Measurements from ENCODE around the gene FAM83G. TPM values are rescaled to one million over a fixed set of nuclear protein-coding genes. Genes with fewer than 3 reads are reported as not detected.

Gene FAM83G
- total RNA-seq, 1 donor from 2014 or later: 1.3 TPM

- TF ChIP-seq CTCF (conservative IDR thresholded peaks at IDR 0.05): no peak
- peaks cover 5% of the 10 kb centered on the region for H3K36me3 Mint-ChIP-seq (ENCODE audit: low read depth)
- peaks cover 2% of the 10 kb centered on the region for H3K9me3 Mint-ChIP-seq
- H3K27me3 Mint-ChIP-seq (ENCODE audit: low read depth): no peaks in the 10 kb centered on the region
- no peak overlapping the region for H3K27ac Mint-ChIP-seq (ENCODE audit: unreplicated experiment)
- no peaks in the 10 kb centered on the region for H3K4me1 Mint-ChIP-seq
- no peak for DNase-seq (ENCODE audit: low read depth, low spot score)
- no peak overlapping the region for H3K4me3 Mint-ChIP-seq
Observed at GRCh38 chr17:18995220-18995619, 9.3 kb downstream of the FAM83G start.

DNA sequence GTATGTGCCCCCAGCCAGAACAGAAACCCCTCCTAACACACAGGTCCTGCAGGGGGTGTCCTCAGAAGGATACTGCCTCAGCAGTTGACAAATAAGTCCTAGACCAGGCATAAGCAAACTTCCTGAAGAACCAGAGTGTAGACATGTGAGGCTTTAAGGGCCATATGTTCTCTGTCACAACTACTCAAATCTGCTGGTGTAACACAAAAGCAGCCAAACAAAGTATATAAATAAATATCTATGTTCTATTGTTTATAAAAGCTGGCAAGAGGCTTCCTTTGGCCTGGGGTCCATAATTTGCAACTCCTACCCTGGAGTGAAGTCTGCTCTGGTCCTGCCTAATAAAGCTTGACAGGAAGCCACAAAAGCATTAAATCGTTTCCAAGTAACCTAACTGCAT, 9.9 kb downstream of the FAM83G start:
- Mint-ChIP-seq H3K27ac (ENCODE audit: unreplicated experiment) (no peak overlapping the region), H3K27me3 (ENCODE audit: low read depth) (no peaks in the 10 kb centered on the region), H3K4me3 (no peak overlapping the region), H3K9me3 (peaks cover 2% of the 10 kb centered on the region), H3K36me3 (ENCODE audit: low read depth) (peaks cover 5% of the 10 kb centered on the region), H3K4me1 (no peaks in the 10 kb centered on the region)
- DNase-seq (ENCODE audit: low read depth, low spot score): no peak
- TF ChIP-seq CTCF (conservative IDR thresholded peaks at IDR 0.05): no peak

GRCh38 chr17:18993905-18994526, 10.5 kb downstream of the FAM83G start:
- no peak overlapping the region for H3K4me3 Mint-ChIP-seq
- H3K27me3 Mint-ChIP-seq (ENCODE audit: low read depth): no peaks in the 10 kb centered on the region
- H3K36me3 Mint-ChIP-seq (ENCODE audit: low read depth): peaks cover 5% of the 10 kb centered on the region
- H3K27ac Mint-ChIP-seq (ENCODE audit: unreplicated experiment): no peak overlapping the region
- no peaks in the 10 kb centered on the region for H3K4me1 Mint-ChIP-seq
- peaks cover 2% of the 10 kb centered on the region for H3K9me3 Mint-ChIP-seq
- DNase-seq (ENCODE audit: low read depth, low spot score): no peak
- no peak for TF ChIP-seq CTCF (conservative IDR thresholded peaks at IDR 0.05)

DNA sequence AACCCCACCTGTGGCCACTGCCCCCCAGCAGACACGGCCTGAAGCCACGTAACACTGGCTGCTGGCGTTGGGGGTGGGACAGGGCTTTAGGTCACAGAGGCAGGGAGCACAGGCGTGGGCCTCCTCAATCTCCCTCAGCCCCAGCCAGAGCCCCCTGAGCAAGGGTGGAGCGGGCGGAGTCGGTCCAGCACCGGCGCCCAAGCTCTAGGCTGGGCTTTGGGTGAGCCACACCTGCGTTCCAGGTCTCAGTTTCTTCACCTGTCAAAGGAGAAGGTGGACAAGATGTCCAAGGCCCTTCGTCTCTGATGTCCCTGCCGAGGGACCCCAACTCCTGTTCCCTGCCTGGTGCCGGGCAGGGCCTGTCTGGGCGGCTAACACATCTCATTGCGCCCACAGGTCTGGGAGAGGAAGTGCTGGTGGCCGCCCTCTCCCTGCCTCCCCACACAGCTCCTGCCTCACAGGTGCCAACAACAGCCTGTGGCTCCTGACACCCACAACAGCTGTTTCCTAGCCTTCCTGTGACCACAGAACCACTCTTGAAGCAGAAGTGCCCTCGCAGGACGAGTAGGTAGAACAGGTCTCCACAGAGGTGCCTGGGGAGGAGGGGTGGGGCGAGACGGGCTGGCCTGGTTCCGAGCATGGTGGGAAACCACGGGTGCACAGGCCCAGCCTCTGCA, 12.0 kb downstream of the FAM83G start:
- Mint-ChIP-seq H3K27ac (ENCODE audit: unreplicated experiment) (no peak overlapping the region), H3K36me3 (ENCODE audit: low read depth) (peaks cover 5% of the 10 kb centered on the region), H3K9me3 (peaks cover 2% of the 10 kb centered on the region), H3K4me3 (no peak overlapping the region), H3K4me1 (no peaks in the 10 kb centered on the region), H3K27me3 (ENCODE audit: low read depth) (no peaks in the 10 kb centered on the region)
- no peak for DNase-seq (ENCODE audit: low read depth, low spot score)
- no peak for TF ChIP-seq CTCF (conservative IDR thresholded peaks at IDR 0.05)

DNA sequence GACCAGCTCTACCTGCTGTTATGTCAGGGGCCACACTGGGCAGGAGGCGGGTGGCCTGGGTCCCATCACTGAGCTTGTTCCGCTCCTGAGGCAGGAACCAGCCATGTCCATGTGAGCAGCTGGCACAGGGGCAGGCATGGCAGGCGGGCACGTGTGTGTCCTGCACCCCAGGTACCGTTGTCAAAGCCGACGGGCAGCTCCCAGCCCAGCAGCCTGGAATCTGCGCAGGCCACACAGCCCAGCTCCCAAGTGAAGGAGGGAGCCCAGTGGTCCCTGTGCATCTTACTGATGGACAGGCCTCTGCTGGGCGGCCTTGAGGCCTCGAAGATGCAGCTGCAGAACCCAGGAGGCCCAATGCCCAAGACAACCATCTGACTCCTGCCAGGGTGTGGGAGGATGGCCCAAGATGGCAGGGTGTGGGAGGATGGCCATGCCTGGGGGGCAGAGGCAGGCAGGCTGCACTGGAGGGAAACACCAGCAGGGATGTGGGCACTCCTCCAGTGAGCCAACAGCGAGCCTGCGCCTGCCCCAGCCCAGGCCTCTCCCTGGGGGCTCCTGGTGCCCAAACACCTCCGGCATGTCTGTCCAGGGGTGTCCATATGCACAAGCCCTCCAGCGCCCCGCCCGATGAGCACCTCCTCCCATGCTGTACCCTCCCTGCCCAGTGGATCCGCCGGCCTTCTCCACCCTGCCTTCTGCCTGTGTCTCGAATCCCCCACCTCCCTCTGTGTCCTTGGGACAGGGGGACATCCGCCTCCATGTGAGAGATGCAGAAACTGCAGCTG, 12.8 kb downstream of the FAM83G start:
- Mint-ChIP-seq H3K9me3 (peaks cover 2% of the 10 kb centered on the region), H3K4me3 (no peak overlapping the region), H3K4me1 (no peaks in the 10 kb centered on the region), H3K27me3 (ENCODE audit: low read depth) (no peaks in the 10 kb centered on the region), H3K36me3 (ENCODE audit: low read depth) (peaks cover 5% of the 10 kb centered on the region), H3K27ac (ENCODE audit: unreplicated experiment) (no peak overlapping the region)
- no peak for DNase-seq (ENCODE audit: low read depth, low spot score)
- no peak for TF ChIP-seq CTCF (conservative IDR thresholded peaks at IDR 0.05)

Measured in neural crest cell (in vitro differentiated cells).